GM12878 (cell line): ENCODE data around the gene SLC24A3. TPM values are rescaled to one million over a fixed set of nuclear protein-coding genes. Genes with fewer than 3 reads are reported as not detected.

ENCODE experiments used
- ATAC-seq: fragments of 200-7000 bp; cut with Tn5 transposase; 3 replicates; pipeline ENCODE4 v1.9.1; 2020; ENCODE audit warnings: mild to moderate bottlenecking, moderate library complexity
- BruUV-seq: library from RNA; stranded (reverse); fragments of 400-500 nt; replicated peaks from 2 replicates; lab custom pipeline; 2021; lab: Mats Ljungman, UMichigan
- CTCF ChIA-PET: fragments of 300-600 bp; sonication (Branson Sonifier 250); formaldehyde crosslinking; extraction: SDS; loops from one replicate; lab custom pipeline; 2021; ENCODE audit warnings: inconsistent platforms; lab: Yijun Ruan, JAX
- POLR2A ChIA-PET: fragments of 350-600 bp; formaldehyde crosslinking; extraction: SDS; loops from one replicate; lab custom pipeline; 2021; ENCODE audit warnings: inconsistent platforms; lab: Charles Lee
- RAD21 ChIA-PET: fragments of 300-600 bp; sonication (Branson Sonifier 250); formaldehyde crosslinking; loops from one replicate; lab custom pipeline; 2023; ENCODE audit warnings: antibody characterized with exemption; ENCODE audit not compliant: unreplicated experiment; lab: Charles Lee
- SMC1A ChIA-PET: fragments of 300-600 bp; sonication (Branson Sonifier 250); formaldehyde crosslinking; loops from one replicate; lab custom pipeline; 2023; ENCODE audit not compliant: unreplicated experiment, uncharacterized antibody; lab: Charles Lee
- DNase-seq: peaks from one replicate; pipeline ENCODE4 v3.0.0-alpha.2; 2011; ENCODE audit warnings: low read depth, low spot score
- FAIRE-seq: peaks from 3 replicates; lab custom pipeline; 2011; peaks lifted over from hg19 to GRCh38; lab: Jason Lieb, UNC
- H2AFZ ChIP-seq: 2 replicates; pipeline ENCODE4 v1.6.0; 2011; ENCODE audit warnings: low read depth, low read length, control low read depth; ENCODE audit not compliant: control insufficient read depth
- H3K27ac ChIP-seq: 2 replicates; pipeline ENCODE4 v1.5.1; 2011; ENCODE audit warnings: control low read depth; ENCODE audit not compliant: control insufficient read depth, insufficient read depth
- H3K27me3 ChIP-seq, 2 experiments: replicated peaks in 1 of 2; 2 replicates each; pipeline versions ENCODE4 v1.6.0 to v1.6.1; 2011; ENCODE audit warnings: low read length in 1 of 2; ENCODE audit not compliant: control insufficient read depth in 2 of 2, insufficient read depth in 2 of 2
- H3K36me3 ChIP-seq, 2 experiments: 2 replicates each; pipeline ENCODE4 v1.5.1; 2011; ENCODE audit warnings: low read length in 1 of 2; ENCODE audit not compliant: control insufficient read depth in 2 of 2, insufficient read depth in 2 of 2
- H3K4me1 ChIP-seq: 2 replicates; pipeline ENCODE4 v1.6.1; 2011; ENCODE audit warnings: mild to moderate bottlenecking, low read length, moderate library complexity, mixed read lengths; ENCODE audit not compliant: control insufficient read depth, insufficient read depth
- H3K4me2 ChIP-seq: 2 replicates; pipeline ENCODE4 v1.6.0; 2011; ENCODE audit warnings: control low read depth; ENCODE audit not compliant: control insufficient read depth, insufficient read depth
- H3K4me3 ChIP-seq: fragments of 200-600 bp; sonication (generic); 2 replicates; pipeline ENCODE4 v1.5.1; 2016
- H3K79me2 ChIP-seq: 2 replicates; pipeline ENCODE4 v1.6.0; 2011; ENCODE audit warnings: low read length; ENCODE audit not compliant: control insufficient read depth, insufficient read depth
- H3K9ac ChIP-seq: 2 replicates; pipeline ENCODE4 v1.8.0; 2011; ENCODE audit warnings: low read length, control low read depth, mixed read lengths; ENCODE audit not compliant: control insufficient read depth, insufficient read depth
- H3K9me3 ChIP-seq: replicated peaks from 3 replicates; pipeline ENCODE4 v1.5.1; 2011; ENCODE audit warnings: mild to moderate bottlenecking, low read length; ENCODE audit not compliant: control insufficient read depth, insufficient read depth
- H4K20me1 ChIP-seq: 2 replicates; pipeline ENCODE4 v1.6.0; 2011; ENCODE audit not compliant: control insufficient read depth, insufficient read depth
- CEBPB ChIP-seq, 2 experiments: fragments of 150-350 bp in 1 of 2; IDR thresholded peaks; 2 replicates each; pipeline ENCODE4 v1.6.1; 2012 to 2014; ENCODE audit warnings: low read depth in 2 of 2, low read length in 2 of 2, borderline replicate concordance in 1 of 2, inconsistent platforms in 1 of 2
- FOXK2 ChIP-seq: fragments of 450-650 bp; IDR thresholded peaks from 2 replicates; pipeline ENCODE4 v1.6.1; 2017; ENCODE audit warnings: mild to moderate bottlenecking, moderate library complexity
- GATAD2B ChIP-seq: fragments of 450-650 bp; conservative IDR thresholded peaks from 2 replicates; pipeline ENCODE4 v1.6.1; 2017; ENCODE audit warnings: low read depth, mild to moderate bottlenecking, moderate library complexity
- NR2F1 ChIP-seq: fragments of 450-650 bp; conservative IDR thresholded peaks from 2 replicates; pipeline ENCODE4 v1.6.1; 2017; ENCODE audit warnings: mild to moderate bottlenecking
- NRF1 ChIP-seq: conservative IDR thresholded peaks from 2 replicates; pipeline ENCODE4 v1.6.1; 2011; ENCODE audit warnings: mild to moderate bottlenecking, low read depth, low read length, improper control_type of control experiment
- ZNF384 ChIP-seq: IDR thresholded peaks from 2 replicates; pipeline ENCODE4 v1.6.1; 2012; ENCODE audit warnings: low read depth, mild to moderate bottlenecking, low read length, improper control_type of control experiment, borderline replicate concordance
- WGBS: methylation state at CpG from one replicate; pipeline ENCODE4 v1.1.6; 2016; ENCODE audit warnings: low lambda C conversion rate; ENCODE audit not compliant: insufficient replicate concordance, insufficient coverage; ENCODE audit errors: missing lambda C conversion rate; 5-methylcytosine and 5-hydroxymethylcytosine counted together
- in situ Hi-C: fragments of 300-500 bp; cut with MboI; formaldehyde crosslinking; loops from 9 replicates; pipeline ENCODE4 v1.14.3; 2018; ENCODE audit warnings: mixed read lengths
- intact Hi-C: fragments of 100-400 bp; cut with micrococcal nuclease; formaldehyde crosslinking; loops from one replicate; pipeline ENCODE4 v1.14.2; 2022; ENCODE audit not compliant: unreplicated experiment
- polyA plus RNA-seq, 11 experiments: library from polyadenylated mRNA; depleted of rRNA in 4 of 11; unstranded in 6 of 11; stranded (reverse) in 5 of 11; fragments of >200 nt; fragmentation: Nextera tagmentation in 4 of 11; fragmentation: Illumina TruSeq in 1 of 11; extraction: Ambion mirVana in 4 of 11; extraction: Trizol in 1 of 11; gene quantifications; 1 replicate in 1 of 11; 2 replicates in 10 of 11; pipeline versions ENCODE4 v1.2.1 to v1.2.3, GENCODE V29; 2011 to 2016; ENCODE audit warnings: inconsistent platforms in 2 of 11, missing spikeins in 2 of 11, low read depth in 1 of 11
- total RNA-seq, 4 experiments: library from RNA; depleted of rRNA in 3 of 4; stranded (reverse); fragments of >200 nt in 3 of 4; fragmentation: Illumina TruSeq in 1 of 4; extraction: Trizol in 1 of 4; gene quantifications; 2 replicates each; pipeline versions ENCODE4 v1.2.1 to v1.2.3, GENCODE V29; 2013 to 2021
- TF ChIP-seq, protein P1 (sequence below): fragments of 450-650 bp; IDR thresholded peaks from 2 replicates; pipeline ENCODE4 v1.6.1; 2017; ENCODE audit warnings: mild to moderate bottlenecking, low read depth, inconsistent platforms; ENCODE audit not compliant: poor library complexity, severe bottlenecking
- TF ChIP-seq, protein P2 (sequence below): fragments of 150-350 bp; IDR thresholded peaks from 2 replicates; pipeline ENCODE4 v1.6.1; 2014; ENCODE audit warnings: mild to moderate bottlenecking, low read depth, low read length
- TF ChIP-seq, protein P3 (sequence below): fragments of 450-650 bp; IDR thresholded peaks from 2 replicates; pipeline ENCODE4 v1.6.1; 2017; ENCODE audit warnings: mild to moderate bottlenecking, moderate library complexity

Gene SLC24A3
- total and polyA plus RNA-seq, 10 of the 15 experiments (the other 5 are each of a cell fraction or from before 2014, with no cell fraction given), result 0.04 TPM; not detected in 9

DNA sequence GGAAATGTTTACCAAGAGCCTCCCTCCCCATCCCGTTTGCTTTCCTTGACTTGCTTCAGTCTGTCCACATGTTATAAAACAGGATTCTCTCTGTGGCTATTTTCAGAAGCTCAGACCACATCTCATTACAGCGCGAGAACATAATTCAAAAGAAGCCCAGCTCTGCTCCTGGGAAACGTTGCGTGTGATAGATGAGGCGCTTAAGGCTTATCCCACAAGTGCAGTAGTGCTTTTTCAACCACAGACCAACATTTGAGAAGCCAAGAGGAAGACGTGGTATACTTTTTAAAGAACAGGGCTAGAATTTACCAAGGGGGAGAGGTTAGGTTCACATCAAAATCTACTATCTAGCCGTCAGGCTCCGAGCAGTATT, 239.5 kb downstream of the SLC24A3 start:
- ChIA-PET POLR2A (no interaction called here), CTCF (no interaction called here), RAD21 (no interaction called here), SMC1A (no interaction called here)
- no peaks in the 10 kb centered on the region for H3K79me2 ChIP-seq
- no peaks in the 10 kb centered on the region for H3K36me3 ChIP-seq
- DNase-seq (no peak), FAIRE-seq (no peak), ATAC-seq (no peak)
- H3K9me3 ChIP-seq, result no peaks in the 10 kb centered on the region
- no peak overlapping the region for H3K9ac ChIP-seq
- H3K4me1 ChIP-seq, result no peaks in the 10 kb centered on the region
- no peak overlapping the region for H3K4me2 ChIP-seq
- intact Hi-C loops, result no loop called here
- H3K27me3 ChIP-seq, result no peaks in the 10 kb centered on the region; a peak in 1 of 4 replicates
- BruUV-seq, result no TSS peak
- no peak overlapping the region for H2AFZ ChIP-seq
- TF ChIP-seq NR2F1 (no peak), ZNF384 (no peak), NRF1 (no peak), FOXK2 (no peak), GATAD2B (no peak), CEBPB (IDR thresholded peaks at IDR 0.05; ENCODE audit: borderline replicate concordance in 1 of 2, low read depth in 2 of 2, low read length in 2 of 2) (no peak)
- TF ChIP-seq, protein P1, sequence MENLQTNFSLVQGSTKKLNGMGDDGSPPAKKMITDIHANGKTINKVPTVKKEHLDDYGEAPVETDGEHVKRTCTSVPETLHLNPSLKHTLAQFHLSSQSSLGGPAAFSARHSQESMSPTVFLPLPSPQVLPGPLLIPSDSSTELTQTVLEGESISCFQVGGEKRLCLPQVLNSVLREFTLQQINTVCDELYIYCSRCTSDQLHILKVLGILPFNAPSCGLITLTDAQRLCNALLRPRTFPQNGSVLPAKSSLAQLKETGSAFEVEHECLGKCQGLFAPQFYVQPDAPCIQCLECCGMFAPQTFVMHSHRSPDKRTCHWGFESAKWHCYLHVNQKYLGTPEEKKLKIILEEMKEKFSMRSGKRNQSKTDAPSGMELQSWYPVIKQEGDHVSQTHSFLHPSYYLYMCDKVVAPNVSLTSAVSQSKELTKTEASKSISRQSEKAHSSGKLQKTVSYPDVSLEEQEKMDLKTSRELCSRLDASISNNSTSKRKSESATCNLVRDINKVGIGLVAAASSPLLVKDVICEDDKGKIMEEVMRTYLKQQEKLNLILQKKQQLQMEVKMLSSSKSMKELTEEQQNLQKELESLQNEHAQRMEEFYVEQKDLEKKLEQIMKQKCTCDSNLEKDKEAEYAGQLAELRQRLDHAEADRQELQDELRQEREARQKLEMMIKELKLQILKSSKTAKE, result no peak
- TF ChIP-seq, protein P2, sequence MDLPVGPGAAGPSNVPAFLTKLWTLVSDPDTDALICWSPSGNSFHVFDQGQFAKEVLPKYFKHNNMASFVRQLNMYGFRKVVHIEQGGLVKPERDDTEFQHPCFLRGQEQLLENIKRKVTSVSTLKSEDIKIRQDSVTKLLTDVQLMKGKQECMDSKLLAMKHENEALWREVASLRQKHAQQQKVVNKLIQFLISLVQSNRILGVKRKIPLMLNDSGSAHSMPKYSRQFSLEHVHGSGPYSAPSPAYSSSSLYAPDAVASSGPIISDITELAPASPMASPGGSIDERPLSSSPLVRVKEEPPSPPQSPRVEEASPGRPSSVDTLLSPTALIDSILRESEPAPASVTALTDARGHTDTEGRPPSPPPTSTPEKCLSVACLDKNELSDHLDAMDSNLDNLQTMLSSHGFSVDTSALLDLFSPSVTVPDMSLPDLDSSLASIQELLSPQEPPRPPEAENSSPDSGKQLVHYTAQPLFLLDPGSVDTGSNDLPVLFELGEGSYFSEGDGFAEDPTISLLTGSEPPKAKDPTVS, result no peak
- TF ChIP-seq, protein P3, sequence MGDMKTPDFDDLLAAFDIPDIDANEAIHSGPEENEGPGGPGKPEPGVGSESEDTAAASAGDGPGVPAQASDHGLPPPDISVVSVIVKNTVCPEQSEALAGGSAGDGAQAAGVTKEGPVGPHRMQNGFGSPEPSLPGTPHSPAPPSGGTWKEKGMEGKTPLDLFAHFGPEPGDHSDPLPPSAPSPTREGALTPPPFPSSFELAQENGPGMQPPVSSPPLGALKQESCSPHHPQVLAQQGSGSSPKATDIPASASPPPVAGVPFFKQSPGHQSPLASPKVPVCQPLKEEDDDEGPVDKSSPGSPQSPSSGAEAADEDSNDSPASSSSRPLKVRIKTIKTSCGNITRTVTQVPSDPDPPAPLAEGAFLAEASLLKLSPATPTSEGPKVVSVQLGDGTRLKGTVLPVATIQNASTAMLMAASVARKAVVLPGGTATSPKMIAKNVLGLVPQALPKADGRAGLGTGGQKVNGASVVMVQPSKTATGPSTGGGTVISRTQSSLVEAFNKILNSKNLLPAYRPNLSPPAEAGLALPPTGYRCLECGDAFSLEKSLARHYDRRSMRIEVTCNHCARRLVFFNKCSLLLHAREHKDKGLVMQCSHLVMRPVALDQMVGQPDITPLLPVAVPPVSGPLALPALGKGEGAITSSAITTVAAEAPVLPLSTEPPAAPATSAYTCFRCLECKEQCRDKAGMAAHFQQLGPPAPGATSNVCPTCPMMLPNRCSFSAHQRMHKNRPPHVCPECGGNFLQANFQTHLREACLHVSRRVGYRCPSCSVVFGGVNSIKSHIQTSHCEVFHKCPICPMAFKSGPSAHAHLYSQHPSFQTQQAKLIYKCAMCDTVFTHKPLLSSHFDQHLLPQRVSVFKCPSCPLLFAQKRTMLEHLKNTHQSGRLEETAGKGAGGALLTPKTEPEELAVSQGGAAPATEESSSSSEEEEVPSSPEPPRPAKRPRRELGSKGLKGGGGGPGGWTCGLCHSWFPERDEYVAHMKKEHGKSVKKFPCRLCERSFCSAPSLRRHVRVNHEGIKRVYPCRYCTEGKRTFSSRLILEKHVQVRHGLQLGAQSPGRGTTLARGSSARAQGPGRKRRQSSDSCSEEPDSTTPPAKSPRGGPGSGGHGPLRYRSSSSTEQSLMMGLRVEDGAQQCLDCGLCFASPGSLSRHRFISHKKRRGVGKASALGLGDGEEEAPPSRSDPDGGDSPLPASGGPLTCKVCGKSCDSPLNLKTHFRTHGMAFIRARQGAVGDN, result no peak
- TF ChIP-seq, all 136 proteins: peak for 0
- 1% methylated on average over 9 of the region's 9 CpGs for WGBS
- H3K27ac ChIP-seq, result no peak overlapping the region
- in situ Hi-C loops, result no loop called here
- H4K20me1 ChIP-seq, result no peaks in the 10 kb centered on the region
- H3K4me3 ChIP-seq, result no peak overlapping the region
